ENCODE results near the gene KARS1. TPM values are rescaled to one million over a fixed set of nuclear protein-coding genes. Genes with fewer than 3 reads are reported as not detected.

Gene KARS1
- 256 and 269 TPM in 2 replicates for total RNA-seq

DNA sequence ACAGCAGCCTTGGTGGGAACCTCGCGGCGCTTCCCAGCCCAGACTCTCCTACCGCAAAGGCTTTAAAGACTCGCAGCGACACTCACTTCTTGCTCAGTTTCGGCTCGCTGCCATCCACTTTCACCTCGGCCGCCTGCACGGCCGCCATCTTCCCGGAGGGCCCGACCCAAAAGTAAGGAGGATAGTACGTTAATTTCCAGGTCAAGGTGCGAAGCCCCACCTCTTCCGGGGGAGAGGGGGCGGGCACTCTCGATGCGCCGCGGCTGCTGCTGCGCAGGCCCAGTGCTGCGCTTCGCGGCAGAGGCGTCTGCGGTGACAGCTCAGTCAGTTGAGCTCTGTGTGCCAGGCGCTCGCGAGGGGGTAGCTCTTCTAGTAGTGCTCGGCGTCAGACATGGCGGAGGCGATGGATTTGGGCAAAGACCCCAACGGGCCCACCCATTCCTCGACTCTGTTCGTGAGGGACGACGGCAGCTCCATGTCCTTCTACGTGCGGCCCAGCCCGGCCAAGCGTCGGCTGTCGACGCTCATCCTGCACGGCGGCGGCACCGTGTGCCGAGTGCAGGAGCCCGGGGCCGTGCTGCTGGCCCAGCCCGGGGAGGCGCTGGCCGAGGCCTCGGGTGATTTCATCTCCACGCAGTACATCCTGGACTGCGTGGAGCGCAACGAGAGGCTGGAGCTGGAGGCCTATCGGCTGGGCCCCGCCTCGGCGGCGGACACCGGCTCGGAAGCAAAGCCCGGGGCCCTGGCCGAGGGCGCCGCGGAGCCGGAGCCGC is at the start of gene KARS1, which contains the start of gene TERF2IP:
TSS of gene KARS1 (minus strand) at position 174 of the 773 bp plus-strand sequence. CDS start at position 148, 26 bp downstream.
TSS of gene TERF2IP (plus strand) at position 282 of the 773 bp plus-strand sequence. CDS start at position 392, 110 bp downstream.
- Mint-ChIP-seq H3K4me1 (ENCODE audit: low read depth) (peaks cover 48% of the 10 kb centered on the region), H3K27ac (peak within 1 kb of the TSS; percentile 96), H3K36me3 (ENCODE audit: low read depth) (peaks cover 65% of the 10 kb centered on the region), H3K27me3 (ENCODE audit: low read depth) (no peaks in the 10 kb centered on the region), H3K9me3 (no peaks in the 10 kb centered on the region), H3K4me3 (ENCODE audit: low read depth) (peak within 1 kb of the TSS; percentile 96)
- intact Hi-C loops (cut with micrococcal nuclease), result loop anchor here (1.0 to 5.0 kb wide), 10 partner anchors 24 to 1545 kb away; partner anchors contain the start of genes ADAT1, CFDP1, GABARAPL2 and MON1B
- DNase-seq (ENCODE audit: low spot score), result peak; percentile 94

DNA sequence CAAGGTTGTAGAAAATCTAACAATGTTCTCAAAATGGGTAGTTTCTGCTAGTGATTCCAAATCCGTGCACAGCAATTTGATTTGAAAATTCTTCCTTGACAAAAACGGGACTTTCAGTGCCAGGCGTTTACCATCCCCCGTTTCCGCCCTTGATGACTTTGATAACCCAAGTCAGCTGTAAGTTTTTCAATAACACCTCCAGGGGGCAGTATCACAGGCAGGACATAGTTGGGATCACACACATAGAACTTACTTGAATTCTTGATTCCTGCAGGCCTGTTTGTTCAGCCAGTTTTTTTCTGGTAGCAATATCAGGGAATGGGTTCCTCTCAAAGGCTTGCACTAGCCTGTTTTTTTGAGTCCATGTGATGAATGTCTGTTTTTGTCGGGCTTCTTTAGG is 48.2 kb upstream of the KARS1 start:
- intact Hi-C loops (cut with micrococcal nuclease), result no loop called here
- no peak for DNase-seq (ENCODE audit: low spot score)
- no peak overlapping the region for H3K4me3 Mint-ChIP-seq (ENCODE audit: low read depth)
- no peak overlapping the region for H3K27ac Mint-ChIP-seq
- H3K9me3 Mint-ChIP-seq, result no peaks in the 10 kb centered on the region
- H3K4me1 Mint-ChIP-seq (ENCODE audit: low read depth), result no peaks in the 10 kb centered on the region
- no peaks in the 10 kb centered on the region for H3K27me3 Mint-ChIP-seq (ENCODE audit: low read depth)
- H3K36me3 Mint-ChIP-seq (ENCODE audit: low read depth), result no peaks in the 10 kb centered on the region

DNA sequence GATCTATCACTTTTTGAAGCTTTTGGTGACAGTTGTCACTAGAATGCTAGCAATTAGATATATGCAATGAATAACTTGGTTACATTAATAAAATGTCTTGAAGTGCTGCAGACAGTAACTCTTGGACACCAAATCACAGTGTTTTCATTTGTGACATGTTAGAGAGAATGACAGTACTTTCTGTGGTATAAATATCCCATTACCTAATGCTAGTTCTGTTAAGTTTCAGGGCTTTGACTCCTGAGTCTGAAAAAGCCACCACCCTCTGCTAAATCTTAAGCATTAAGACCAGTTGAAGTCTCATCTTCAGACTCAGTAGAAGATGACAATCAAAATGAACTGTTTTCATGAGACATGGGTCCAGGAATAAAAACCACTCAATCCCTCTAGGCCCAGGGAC is 39.9 kb upstream of the KARS1 start:
- Mint-ChIP-seq H3K9me3 (peaks cover 7% of the 10 kb centered on the region), H3K36me3 (ENCODE audit: low read depth) (no peaks in the 10 kb centered on the region), H3K4me3 (ENCODE audit: low read depth) (no peak overlapping the region), H3K27ac (no peak overlapping the region), H3K4me1 (ENCODE audit: low read depth) (no peaks in the 10 kb centered on the region), H3K27me3 (ENCODE audit: low read depth) (peaks cover 4% of the 10 kb centered on the region)
- DNase-seq (ENCODE audit: low spot score), result no peak
- intact Hi-C loops (cut with micrococcal nuclease), result no loop called here

DNA sequence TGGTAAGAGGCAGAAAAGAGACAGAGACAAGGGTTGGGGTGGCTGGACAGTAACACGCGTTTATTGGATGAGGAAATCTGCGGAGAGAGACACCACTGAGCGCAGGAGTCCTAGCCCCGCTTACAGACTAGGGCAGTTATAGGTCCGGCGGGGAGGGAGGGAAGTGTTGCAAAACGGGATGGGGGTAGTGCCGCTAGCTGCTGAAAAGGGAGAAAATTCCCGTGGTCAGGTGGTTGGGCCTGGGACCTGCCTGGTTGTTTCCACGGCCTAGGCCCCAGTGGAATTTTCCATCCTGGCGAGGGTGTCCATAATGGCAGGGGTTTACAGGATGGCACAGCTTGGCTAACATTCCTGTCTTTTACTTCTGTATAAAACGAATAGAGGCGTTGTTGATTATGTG is 34.8 kb upstream of the KARS1 start:
- Mint-ChIP-seq H3K9me3 (peaks cover 7% of the 10 kb centered on the region), H3K27me3 (ENCODE audit: low read depth) (peaks cover 4% of the 10 kb centered on the region), H3K4me3 (ENCODE audit: low read depth) (no peak overlapping the region), H3K36me3 (ENCODE audit: low read depth) (no peaks in the 10 kb centered on the region), H3K27ac (no peak overlapping the region), H3K4me1 (ENCODE audit: low read depth) (no peaks in the 10 kb centered on the region)
- DNase-seq (ENCODE audit: low spot score), result no peak
- intact Hi-C loops (cut with micrococcal nuclease), result no loop called here

DNA sequence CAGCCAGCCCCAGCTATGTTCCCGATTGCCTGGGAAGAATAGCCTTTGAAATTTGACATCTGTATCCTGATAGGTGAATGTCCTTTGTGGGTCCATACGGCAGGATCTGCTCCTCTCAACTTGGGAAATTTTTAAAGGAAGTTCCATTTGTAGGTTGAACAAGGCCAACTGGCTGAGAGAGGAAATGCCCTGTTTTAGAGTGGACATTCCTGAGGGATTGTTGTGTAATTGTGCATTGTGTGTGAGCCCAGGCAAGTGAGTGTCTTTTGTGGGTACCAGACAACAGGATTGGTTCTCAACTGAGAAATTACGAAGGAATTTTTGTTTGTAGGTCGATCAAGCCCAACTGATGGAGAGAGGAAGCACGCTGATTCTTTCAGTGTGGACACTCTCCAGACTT is 31.9 kb upstream of the KARS1 start:
- H3K27ac Mint-ChIP-seq, result no peak overlapping the region
- H3K9me3 Mint-ChIP-seq, result peaks cover 4% of the 10 kb centered on the region
- H3K27me3 Mint-ChIP-seq (ENCODE audit: low read depth), result peaks cover 2% of the 10 kb centered on the region
- intact Hi-C loops (cut with micrococcal nuclease), result no loop called here
- no peak overlapping the region for H3K4me3 Mint-ChIP-seq (ENCODE audit: low read depth)
- H3K4me1 Mint-ChIP-seq (ENCODE audit: low read depth), result no peaks in the 10 kb centered on the region
- H3K36me3 Mint-ChIP-seq (ENCODE audit: low read depth), result no peaks in the 10 kb centered on the region
- no peak for DNase-seq (ENCODE audit: low spot score)

DNA sequence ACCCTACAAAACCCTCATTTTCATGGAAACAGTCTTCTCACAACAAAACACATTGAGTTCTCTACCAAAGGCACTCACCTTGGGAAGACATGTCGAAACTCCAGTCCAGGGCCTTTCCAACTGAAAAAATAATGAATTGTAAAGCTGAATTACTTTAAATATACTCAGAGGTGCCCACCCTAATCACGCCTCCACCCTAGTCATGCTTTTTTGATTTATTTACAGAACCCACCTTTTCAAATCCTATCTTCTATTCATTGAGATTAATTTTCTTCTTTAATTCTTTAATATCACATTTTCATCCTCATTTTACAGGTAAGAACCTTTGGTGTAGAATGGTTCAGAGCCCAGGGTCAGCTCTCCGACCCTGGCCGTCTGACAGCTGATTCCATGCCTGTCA is 29.4 kb upstream of the KARS1 start, which contains the start of gene CPHXL2:
TSS of gene CPHXL2 (minus strand) at position 101 of the 400 bp plus-strand sequence. CDS start at position 91, 10 bp downstream.
- Mint-ChIP-seq H3K27me3 (ENCODE audit: low read depth) (no peaks in the 10 kb centered on the region), H3K27ac (no peak within 1 kb of the TSS), H3K4me1 (ENCODE audit: low read depth) (no peaks in the 10 kb centered on the region), H3K9me3 (no peaks in the 10 kb centered on the region), H3K4me3 (ENCODE audit: low read depth) (no peak within 1 kb of the TSS), H3K36me3 (ENCODE audit: low read depth) (no peaks in the 10 kb centered on the region)
- no peak for DNase-seq (ENCODE audit: low spot score)
- intact Hi-C loops (cut with micrococcal nuclease), result no loop called here

DNA sequence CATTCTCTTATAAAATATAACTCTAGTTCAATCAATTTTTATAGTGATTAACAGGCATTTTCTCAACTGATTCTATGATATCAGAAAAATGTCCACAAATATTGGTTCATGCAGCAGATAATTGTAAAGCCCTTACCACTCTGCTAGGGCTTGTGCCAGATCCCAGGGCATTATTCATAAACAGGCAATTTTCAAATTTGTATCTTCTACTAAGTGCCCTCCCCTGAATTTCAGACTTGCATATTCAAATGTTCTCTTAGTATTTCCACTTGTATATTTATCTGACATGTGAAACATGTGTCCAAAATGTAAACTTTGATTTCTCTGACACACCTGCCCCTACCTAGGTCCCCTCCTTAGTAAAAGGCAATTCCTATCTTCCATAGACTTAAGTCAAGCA is 20.0 kb upstream of the KARS1 start:
- Mint-ChIP-seq H3K27ac (no peak overlapping the region), H3K4me3 (ENCODE audit: low read depth) (no peak overlapping the region), H3K36me3 (ENCODE audit: low read depth) (no peaks in the 10 kb centered on the region), H3K9me3 (no peaks in the 10 kb centered on the region), H3K27me3 (ENCODE audit: low read depth) (no peaks in the 10 kb centered on the region), H3K4me1 (ENCODE audit: low read depth) (no peaks in the 10 kb centered on the region)
- DNase-seq (ENCODE audit: low spot score), result no peak
- intact Hi-C loops (cut with micrococcal nuclease), result no loop called here

DNA sequence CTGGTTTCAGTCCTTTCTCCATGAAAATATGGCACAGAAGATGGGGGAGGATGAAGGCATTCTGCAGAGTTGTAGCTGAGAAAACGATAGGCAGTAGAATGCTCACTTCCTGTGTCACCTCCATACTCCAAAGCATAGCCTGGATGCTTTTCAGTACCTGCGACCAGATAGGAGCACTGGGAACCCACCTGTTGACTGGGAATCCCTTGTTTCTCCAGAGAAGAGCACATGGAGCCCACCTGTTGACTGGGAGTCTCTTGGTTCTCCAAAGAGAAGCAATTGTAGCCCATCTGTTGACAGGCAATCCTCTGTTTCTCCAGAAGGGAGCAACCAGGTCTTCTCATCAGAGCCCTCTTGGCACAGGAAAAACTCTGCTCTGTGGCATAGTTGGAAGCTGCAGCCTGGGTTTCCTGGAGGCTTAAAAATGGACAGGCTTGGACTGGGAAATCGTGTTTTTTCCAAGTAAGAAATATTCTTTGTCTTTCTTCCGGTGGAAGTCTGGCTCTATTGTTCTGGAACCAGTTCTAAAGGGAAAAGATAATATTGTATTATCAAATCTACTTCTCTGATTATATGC is 13.3 kb upstream of the KARS1 start:
- intact Hi-C loops (cut with micrococcal nuclease), result no loop called here
- Mint-ChIP-seq H3K4me1 (ENCODE audit: low read depth) (no peaks in the 10 kb centered on the region), H3K36me3 (ENCODE audit: low read depth) (peaks cover 38% of the 10 kb centered on the region), H3K27me3 (ENCODE audit: low read depth) (no peaks in the 10 kb centered on the region), H3K27ac (no peak overlapping the region), H3K4me3 (ENCODE audit: low read depth) (no peak overlapping the region), H3K9me3 (no peaks in the 10 kb centered on the region)
- no peak for DNase-seq (ENCODE audit: low spot score)

DNA sequence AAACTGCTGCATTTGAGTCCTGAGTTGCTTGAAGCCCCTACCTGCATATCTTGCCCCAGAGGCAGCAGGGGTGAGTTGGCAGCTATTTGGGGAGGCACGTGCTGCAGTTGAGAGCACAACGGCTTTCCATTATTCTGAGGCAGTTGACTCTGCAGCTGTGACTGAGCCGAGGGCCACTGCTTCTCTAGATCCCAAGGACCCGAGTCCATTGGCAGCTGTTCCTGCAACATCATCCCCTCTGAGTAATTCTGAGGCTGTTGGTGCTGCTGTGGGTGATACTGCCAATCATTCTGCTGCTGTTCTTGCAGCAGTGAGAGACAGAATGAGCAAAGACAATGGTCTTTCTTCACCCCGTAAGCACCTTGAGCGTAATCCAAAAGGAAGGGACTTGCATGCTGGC is 12.9 kb upstream of the KARS1 start:
- DNase-seq (ENCODE audit: low spot score), result no peak
- no peak overlapping the region for H3K27ac Mint-ChIP-seq
- no peaks in the 10 kb centered on the region for H3K4me1 Mint-ChIP-seq (ENCODE audit: low read depth)
- no peaks in the 10 kb centered on the region for H3K27me3 Mint-ChIP-seq (ENCODE audit: low read depth)
- intact Hi-C loops (cut with micrococcal nuclease), result no loop called here
- peaks cover 43% of the 10 kb centered on the region for H3K36me3 Mint-ChIP-seq (ENCODE audit: low read depth)
- H3K4me3 Mint-ChIP-seq (ENCODE audit: low read depth), result no peak overlapping the region
- no peaks in the 10 kb centered on the region for H3K9me3 Mint-ChIP-seq

DNA sequence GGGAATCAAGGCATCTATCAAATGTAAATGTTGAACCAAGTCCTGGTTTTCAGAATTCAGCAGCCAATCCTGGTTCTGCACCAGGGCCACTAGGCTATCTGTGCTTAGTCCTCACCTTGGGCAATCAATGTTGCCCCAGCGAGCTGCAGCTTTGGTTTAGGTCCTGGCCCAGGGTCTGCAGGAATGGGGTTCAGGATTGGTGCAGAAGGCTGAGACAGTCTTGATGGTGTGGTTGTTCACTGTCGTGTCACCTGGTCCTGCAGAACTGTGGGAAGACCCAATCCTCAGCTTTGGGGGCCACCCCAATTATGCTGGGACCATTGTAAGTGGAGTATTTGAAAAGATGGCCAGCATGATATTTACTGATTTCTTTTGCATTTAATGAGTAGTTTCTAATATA is 10.7 kb upstream of the KARS1 start:
- peaks cover 6% of the 10 kb centered on the region for H3K4me1 Mint-ChIP-seq (ENCODE audit: low read depth)
- DNase-seq (ENCODE audit: low spot score), result no peak

DNA sequence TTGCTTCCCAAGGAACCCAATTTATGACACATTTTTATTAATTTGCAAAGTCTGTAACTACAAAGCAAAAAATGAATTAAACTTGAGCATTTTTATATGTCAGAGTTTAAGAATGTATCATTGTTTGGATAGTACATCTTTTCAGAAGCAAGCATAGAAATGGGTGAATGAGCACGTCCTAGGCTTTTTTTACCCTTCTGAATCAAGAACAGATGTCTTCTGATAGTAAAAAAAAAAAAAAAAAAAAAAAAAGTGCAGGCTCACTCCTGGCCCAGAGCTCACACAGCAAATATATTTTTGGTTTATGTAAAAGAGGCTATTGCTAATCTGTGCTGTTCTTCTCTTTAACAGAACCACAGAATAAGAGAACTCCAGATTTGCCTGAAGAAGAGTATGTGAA is 6.5 kb upstream of the KARS1 start:
- Mint-ChIP-seq H3K4me3 (ENCODE audit: low read depth) (no peak overlapping the region), H3K27me3 (ENCODE audit: low read depth) (no peaks in the 10 kb centered on the region), H3K36me3 (ENCODE audit: low read depth) (peaks cover 70% of the 10 kb centered on the region), H3K4me1 (ENCODE audit: low read depth) (peaks cover 34% of the 10 kb centered on the region), H3K27ac (peak overlapping the region; percentile 11), H3K9me3 (no peaks in the 10 kb centered on the region)
- DNase-seq (ENCODE audit: low spot score), result no peak
- intact Hi-C loops (cut with micrococcal nuclease), result no loop called here

More for the DNA sequence above, 10.7 kb upstream of the KARS1 start:
- Mint-ChIP-seq H3K27me3 (ENCODE audit: low read depth) (no peaks in the 10 kb centered on the region), H3K27ac (no peak overlapping the region), H3K36me3 (ENCODE audit: low read depth) (peaks cover 58% of the 10 kb centered on the region), H3K4me3 (ENCODE audit: low read depth) (no peak overlapping the region), H3K9me3 (no peaks in the 10 kb centered on the region)
- intact Hi-C loops (cut with micrococcal nuclease), result no loop called here

DNA sequence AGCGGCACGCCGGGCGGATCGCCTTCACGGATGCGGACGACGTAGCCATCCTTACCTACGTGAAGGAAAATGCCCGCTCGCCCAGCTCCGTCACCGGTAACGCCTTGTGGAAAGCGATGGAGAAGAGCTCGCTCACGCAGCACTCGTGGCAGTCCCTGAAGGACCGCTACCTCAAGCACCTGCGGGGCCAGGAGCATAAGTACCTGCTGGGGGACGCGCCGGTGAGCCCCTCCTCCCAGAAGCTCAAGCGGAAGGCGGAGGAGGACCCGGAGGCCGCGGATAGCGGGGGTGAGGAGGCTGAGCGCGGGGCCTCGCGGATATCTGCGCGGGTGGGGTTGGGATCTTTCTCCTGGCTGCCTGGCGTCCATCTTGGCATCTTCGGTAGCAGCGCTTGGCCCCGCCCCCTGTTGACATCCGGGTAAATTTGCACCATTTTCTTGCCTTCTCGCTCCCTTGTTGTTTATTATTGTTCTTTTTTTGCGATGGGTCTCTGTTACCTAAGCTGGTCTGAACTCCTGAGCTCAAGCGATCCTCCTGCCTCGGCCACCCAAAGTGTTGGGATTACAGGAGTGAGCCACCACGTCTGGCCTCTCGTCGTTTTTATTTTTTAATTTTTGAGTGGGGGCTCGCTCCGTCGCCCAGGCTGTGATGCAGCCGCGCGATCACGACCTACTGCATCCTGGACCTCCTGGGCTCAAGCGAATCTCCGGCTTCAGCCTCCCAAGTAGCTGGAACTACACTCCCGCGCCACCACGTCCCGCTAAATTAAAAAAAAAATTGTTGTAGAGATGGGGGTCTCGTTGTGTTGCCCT is 1.0 kb upstream of the KARS1 start:
- Mint-ChIP-seq H3K4me1 (ENCODE audit: low read depth) (peaks cover 52% of the 10 kb centered on the region), H3K4me3 (ENCODE audit: low read depth) (peak overlapping the region; percentile 91), H3K36me3 (ENCODE audit: low read depth) (peaks cover 64% of the 10 kb centered on the region), H3K27me3 (ENCODE audit: low read depth) (no peaks in the 10 kb centered on the region), H3K9me3 (no peaks in the 10 kb centered on the region), H3K27ac (peak overlapping the region; percentile 94)
- intact Hi-C loops (cut with micrococcal nuclease), result loop anchor here (2.0 to 5.0 kb wide), 5 partner anchors 116 to 1544 kb away; partner anchors contain the start of genes MON1B, PSMD7 and RFWD3
- peak; percentile 83 for DNase-seq (ENCODE audit: low spot score)
